CD4-positive, alpha-beta T cell treated with Interferon gamma for 1 hour (primary cell): ENCODE measurements around the gene CMSS1.
"Not testable (repeated sequence)": the region's sequence is repeated elsewhere in the genome, so short reads cannot be mapped to it uniquely, and the experiment has no call there.

Experiments
- DNase-seq: peaks from one replicate; pipeline ENCODE4 v3.0.0-alpha.2; 2020

The CMSS1 gene

GRCh38 chr3:100210772-100211135 lies 393.1 kb downstream of the CMSS1 start:
- no peak for DNase-seq

GRCh38 chr3:100213891-100214573 lies 396.4 kb downstream of the CMSS1 start:
- DNase-seq: no peak

DNA sequence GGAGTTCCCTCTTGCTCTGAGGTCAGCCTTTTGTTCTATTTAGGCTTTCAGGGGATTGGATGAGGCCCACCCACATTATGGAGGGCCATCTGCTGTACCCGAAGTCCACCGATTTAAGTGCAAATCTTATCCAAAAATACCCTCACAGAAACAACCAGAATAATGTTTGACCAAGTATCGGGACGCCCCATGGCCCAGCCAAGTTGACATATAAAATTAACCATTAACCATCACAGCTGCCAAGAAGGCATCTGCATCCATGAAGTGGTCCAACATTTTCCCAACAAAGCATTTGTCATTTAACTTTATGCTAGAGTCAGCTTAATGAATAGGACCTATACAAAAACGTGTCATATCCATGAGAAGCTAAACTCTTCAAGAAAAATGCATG lies 396.9 kb downstream of the CMSS1 start:
- DNase-seq: no peak

GRCh38 chr3:100216713-100217112 lies 399.1 kb downstream of the CMSS1 start:
- no peak for DNase-seq

GRCh38 chr3:100221159-100221558 lies 403.5 kb downstream of the CMSS1 start:
- DNase-seq: no peak

DNA sequence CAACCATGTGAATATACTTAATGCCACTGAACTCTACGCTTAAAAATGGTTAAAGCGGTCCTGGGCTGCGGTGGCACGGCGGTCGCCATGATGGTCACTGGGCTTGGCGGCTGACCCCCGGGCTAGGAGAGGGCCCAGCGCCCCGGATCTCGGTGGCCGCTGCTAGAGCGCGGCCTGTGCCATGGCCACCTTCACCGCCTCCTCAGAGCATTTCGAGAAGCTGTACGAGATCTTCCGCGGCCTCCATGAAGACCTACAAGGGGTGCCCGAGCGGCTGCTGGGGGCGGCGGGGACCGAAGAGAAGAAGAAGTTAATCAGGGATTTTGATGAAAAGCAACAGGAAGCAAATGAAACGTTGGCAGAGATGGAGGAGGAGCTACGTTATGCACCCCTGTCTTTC lies 407.5 kb downstream of the CMSS1 start:
- DNase-seq: no peak

GRCh38 chr3:100225883-100226282 lies 408.2 kb downstream of the CMSS1 start:
- DNase-seq: no peak

DNA sequence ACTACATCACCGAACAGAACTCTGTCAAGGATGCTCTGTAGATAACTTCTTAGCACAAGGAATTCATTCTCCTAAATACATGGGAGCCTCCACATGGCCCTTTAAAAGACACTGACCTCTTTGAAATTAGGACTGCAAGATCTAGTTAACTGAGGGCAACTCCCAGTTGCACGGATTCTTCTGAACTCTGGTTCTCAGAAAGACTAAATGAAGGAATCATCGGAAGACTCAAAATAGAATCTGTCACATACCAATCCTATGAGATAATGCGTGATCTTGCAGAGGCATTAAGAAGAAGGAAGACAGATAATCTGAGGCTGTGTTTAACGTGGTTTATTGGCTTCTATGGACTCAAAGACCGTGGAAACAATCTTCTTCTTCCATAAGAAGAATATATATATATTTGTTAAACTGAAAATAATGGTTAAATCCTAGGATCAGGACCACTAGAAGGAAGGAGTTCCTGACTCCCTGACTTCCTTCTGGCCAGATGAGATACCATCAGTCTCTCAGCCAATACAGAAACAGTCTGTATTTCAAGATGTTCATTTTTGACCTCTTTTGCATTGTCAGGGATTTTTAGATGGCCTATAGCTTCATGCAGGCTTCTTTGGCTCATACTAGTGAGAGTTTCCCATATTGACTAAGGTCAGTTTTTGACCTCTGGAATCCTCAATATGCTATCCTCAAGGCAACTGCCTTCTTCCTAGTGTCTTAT lies 409.2 kb downstream of the CMSS1 start:
- DNase-seq: no peak

GRCh38 chr3:100227511-100227921 lies 409.9 kb downstream of the CMSS1 start:
- DNase-seq: no peak

DNA sequence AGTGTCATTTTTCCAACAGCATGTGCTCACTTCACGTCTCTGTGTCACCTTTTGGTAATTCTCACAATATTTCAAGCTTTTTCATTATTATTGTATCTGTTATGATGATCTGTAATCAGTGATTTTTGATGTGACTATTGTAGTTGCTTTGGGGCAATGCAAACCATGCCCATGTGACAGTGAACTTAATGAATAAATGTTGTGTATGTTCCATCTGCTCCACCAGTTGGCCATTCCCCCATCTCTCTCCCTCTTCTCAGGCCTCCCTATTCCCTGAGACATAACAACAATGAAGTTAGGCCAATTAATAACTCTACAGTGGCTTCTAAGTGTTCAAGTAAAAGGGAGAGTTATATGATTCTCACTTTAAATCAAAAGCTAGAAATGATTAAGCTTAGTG lies 410.6 kb downstream of the CMSS1 start:
- no peak for DNase-seq

DNA sequence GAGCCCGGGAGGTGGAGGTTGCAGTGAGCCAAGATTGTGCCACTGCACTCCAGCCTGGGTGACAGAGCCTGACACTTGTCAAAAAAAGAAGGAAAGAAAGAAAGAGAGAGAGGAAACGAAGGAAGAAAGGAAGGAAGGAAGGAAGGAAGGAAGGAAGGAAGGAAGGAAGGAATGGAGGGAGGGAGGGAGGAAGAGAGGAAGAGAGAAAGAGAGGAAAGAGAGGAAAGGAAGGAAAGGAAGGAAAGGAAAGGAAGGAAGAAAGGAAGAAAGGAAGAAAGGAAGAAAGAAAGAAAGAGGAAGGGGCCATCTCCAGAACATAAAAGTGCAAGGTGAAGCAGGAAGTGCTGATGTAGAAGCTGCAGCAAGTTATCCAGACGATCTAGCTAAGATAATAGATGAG lies 411.5 kb downstream of the CMSS1 start:
- DNase-seq: not testable (repeated sequence)

- DNase-seq: no peak
Measured at GRCh38 chr3:100230710-100231109, 413.0 kb downstream of the CMSS1 start.
